Choroid plexus epithelial cell (primary cell): ENCODE measurements around the gene SURF2.

ENCODE experiments used
- DNase-seq: peaks from one replicate; pipeline ENCODE4 v3.0.0-alpha.2; 2010; ENCODE audit warnings: low read depth
- H3K4me3 ChIP-seq: 2 replicates; pipeline ENCODE4 v1.5.1; 2011; ENCODE audit warnings: low read depth, mild to moderate bottlenecking, control low read depth, low read length, moderate library complexity
- TF ChIP-seq, protein P1 (sequence below): conservative IDR thresholded peaks from 2 replicates; pipeline ENCODE4 v1.5.1; 2011; ENCODE audit warnings: low read depth, mild to moderate bottlenecking, control low read depth, inconsistent platforms, low read length, moderate library complexity

Gene SURF2

DNA sequence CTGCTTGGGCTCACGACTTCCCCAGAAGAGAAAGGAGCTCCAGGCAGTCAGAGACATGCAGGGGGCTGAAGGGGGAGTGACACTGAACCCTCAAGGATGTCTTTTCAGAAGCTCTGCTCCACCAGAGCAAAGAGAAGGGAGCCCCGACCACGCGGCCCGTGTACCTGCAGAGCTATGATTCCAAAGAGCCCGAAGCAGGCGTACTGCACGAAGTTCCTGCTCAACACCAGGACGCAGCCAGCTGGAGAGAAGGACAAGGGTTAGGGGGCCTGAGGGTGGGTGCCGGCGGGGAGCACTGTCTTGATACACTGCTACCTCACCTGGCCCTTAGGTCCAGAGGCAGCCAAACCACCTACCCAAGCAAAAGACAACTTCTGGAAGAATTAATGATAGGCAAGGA is 10.1 kb downstream of the SURF2 start:
- TF ChIP-seq, protein P1, sequence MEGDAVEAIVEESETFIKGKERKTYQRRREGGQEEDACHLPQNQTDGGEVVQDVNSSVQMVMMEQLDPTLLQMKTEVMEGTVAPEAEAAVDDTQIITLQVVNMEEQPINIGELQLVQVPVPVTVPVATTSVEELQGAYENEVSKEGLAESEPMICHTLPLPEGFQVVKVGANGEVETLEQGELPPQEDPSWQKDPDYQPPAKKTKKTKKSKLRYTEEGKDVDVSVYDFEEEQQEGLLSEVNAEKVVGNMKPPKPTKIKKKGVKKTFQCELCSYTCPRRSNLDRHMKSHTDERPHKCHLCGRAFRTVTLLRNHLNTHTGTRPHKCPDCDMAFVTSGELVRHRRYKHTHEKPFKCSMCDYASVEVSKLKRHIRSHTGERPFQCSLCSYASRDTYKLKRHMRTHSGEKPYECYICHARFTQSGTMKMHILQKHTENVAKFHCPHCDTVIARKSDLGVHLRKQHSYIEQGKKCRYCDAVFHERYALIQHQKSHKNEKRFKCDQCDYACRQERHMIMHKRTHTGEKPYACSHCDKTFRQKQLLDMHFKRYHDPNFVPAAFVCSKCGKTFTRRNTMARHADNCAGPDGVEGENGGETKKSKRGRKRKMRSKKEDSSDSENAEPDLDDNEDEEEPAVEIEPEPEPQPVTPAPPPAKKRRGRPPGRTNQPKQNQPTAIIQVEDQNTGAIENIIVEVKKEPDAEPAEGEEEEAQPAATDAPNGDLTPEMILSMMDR, result no peak
- no peak overlapping the region for H3K4me3 ChIP-seq
- no peak for DNase-seq

DNA sequence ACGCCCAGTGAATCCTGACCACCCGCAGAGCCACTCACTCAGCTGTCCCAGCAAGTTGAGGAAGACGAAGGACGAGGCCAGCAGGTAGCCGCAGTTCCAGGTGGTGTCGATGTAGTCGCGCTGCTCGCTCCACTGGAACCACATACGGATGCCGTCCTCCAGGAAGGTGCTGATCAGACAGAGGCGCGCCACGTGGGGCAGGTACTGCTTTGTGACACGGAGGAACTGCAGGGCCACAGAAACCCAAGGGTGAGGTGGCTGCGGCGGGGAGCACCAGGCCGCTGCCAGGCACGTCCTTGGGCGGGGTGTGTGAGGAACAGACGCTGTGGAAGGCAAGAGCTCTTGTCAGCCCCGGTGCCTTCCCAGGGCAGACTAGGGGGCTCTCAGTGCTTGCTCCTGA is 10.9 kb downstream of the SURF2 start:
- H3K4me3 ChIP-seq, result no peak overlapping the region
- TF ChIP-seq, protein P1, result no peak
- DNase-seq, result no peak

DNA sequence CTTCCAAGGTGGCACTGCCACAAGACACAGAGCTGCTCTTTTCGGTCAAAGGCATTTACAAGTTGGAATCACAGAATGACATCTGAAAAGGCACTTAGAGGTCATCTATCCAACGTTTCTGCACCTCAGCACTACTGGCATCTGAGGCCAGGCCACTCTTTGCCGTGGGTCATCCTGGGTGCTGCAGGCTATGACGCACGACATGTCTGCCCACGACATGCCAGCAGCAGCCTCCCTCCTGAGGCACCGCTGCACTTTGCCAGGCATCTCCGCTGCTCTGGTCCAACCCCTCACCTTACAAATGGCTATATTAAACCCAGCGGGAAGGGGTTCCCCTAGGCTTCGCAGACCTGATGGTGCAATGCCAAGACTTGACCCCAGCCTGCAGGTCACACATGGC is 11.4 kb downstream of the SURF2 start:
- no peak for DNase-seq
- H3K4me3 ChIP-seq, result no peak overlapping the region
- TF ChIP-seq, protein P1, result no peak

DNA sequence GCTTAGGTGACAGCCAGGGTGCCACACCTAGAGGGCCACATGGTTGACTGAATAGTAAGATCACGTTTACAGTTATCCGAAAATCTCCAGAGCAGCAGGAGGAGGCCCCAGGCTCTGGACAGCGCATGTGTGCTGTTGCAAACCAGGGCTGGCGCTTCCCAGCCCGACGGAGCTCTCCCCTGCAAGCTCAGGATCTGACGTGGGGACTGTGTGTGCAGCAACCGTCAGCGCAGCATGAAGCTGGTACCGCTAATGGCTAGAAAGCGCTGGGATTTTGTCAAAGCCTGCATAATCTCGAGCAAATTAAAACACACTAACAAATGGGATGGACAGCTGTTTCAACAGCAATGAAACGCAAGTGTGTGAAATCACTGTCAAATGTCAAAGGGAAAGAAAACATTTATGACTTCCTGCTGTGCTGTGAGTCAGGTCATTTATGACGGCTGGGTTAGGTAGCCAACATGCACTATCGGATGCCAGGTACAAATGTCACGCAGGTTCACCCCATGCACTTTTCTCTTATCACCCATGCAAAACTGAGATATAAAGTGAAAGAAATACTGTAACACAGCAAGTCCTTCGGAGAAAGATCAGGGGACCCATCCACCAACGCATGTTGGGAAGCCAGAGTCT is 12.0 kb downstream of the SURF2 start:
- DNase-seq, result peak; percentile 61
- H3K4me3 ChIP-seq, result no peak overlapping the region
- TF ChIP-seq, protein P1, result no peak

DNA sequence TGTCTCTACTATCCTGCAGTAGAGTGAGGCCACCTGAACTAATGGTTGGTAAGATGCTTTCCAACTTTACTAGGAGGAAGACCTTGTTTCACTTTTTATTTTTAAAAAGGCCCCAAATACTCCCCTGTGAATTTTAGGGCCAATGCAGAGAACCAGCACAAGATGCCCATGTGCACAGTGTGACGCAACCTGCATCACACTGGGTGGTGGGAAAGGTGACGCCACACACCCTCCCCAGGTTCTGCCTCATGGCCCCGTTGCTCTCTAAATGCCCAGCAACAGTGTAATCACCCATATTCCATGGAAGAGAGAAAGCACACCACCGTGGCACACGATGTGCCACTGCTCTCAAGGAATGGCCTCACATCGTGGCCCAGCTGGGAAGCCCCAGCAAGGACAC is 13.1 kb downstream of the SURF2 start:
- no peak overlapping the region for H3K4me3 ChIP-seq
- no peak for DNase-seq
- TF ChIP-seq, protein P1, result no peak

DNA sequence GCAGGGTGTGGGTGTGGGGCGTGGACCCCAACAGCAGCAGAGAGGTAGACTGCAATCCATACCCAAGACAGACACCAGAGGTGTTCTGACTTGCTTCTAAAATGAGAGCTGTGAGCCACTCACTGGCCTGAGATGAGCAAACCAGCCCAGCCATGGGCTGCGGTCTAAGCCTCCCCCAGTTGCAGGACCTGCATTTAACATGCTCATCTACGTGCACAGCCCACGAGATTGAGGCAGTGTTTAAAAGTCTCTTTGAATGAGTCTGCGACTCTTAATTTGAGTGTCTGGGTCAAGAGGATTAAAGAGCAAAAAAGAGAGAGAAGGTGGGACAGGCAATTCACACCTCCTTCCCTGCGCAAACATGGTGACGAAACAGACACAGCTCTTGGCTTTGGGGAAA is 13.6 kb downstream of the SURF2 start:
- TF ChIP-seq, protein P1, result no peak
- H3K4me3 ChIP-seq, result no peak overlapping the region
- DNase-seq, result no peak

DNA sequence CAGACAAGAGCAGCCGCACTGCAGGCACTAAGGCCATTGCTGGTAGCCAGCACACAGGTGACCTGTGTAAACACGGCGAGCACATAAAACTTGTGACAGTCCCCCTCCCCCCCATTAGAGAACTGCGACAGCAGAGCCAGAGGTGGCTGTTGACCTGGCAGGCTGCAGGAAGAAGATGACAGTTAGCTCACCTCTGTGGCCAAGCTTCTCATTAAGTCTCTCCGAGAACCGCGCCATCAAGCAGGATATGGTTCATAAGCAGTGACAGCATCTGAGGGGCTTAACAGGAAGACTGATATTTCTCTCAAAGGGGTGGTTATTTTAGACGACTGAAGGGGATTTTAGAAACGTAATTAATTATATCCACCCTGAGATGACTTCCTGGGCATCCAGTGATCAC is 14.3 kb downstream of the SURF2 start:
- TF ChIP-seq, protein P1, result no peak
- H3K4me3 ChIP-seq, result no peak overlapping the region
- no peak for DNase-seq
